HG03135 (cell line): ENCODE measurements around the gene PRXL2A.

Source experiments
- ATAC-seq: cut with Tn5 transposase; IDR thresholded peaks from one replicate; pipeline ENCODE4 v1.9.1; 2021; ENCODE audit warnings: mild to moderate bottlenecking, moderate library complexity; ENCODE audit not compliant: unreplicated experiment

Gene PRXL2A

GRCh38 chr10:80443531-80443974 lies 35.2 kb downstream of the PRXL2A start:
- ATAC-seq, result no peak

GRCh38 chr10:80444124-80444523 lies 35.8 kb downstream of the PRXL2A start:
- ATAC-seq, result no peak

- ATAC-seq, result peak; percentile 83
Measured at GRCh38 chr10:80444646-80445319, 36.4 kb downstream of the PRXL2A start.

- ATAC-seq, result no peak
Measured at GRCh38 chr10:80447436-80448190, 39.3 kb downstream of the PRXL2A start.

- no peak for ATAC-seq
Measured at GRCh38 chr10:80448209-80448942, 40.0 kb downstream of the PRXL2A start.

GRCh38 chr10:80449520-80449919 lies 41.2 kb downstream of the PRXL2A start:
- ATAC-seq, result no peak

- no peak for ATAC-seq
Measured at GRCh38 chr10:80451132-80451531, 42.8 kb downstream of the PRXL2A start.

- ATAC-seq, result no peak
Measured at GRCh38 chr10:80452069-80452468, 43.7 kb downstream of the PRXL2A start.

GRCh38 chr10:80452640-80453039 lies 44.3 kb downstream of the PRXL2A start:
- no peak for ATAC-seq

- no peak for ATAC-seq
Measured at GRCh38 chr10:80453056-80453841, 44.9 kb downstream of the PRXL2A start.

GRCh38 chr10:80453842-80454512 lies 45.6 kb downstream of the PRXL2A start, which contains the start of gene TSPAN14:
Gene TSPAN14, plus strand, starts transcription at chr10:80454310. Its CDS starts 34,924 bp downstream, at chr10:80489234.
- peak; percentile 64 for ATAC-seq

- ATAC-seq, result peak; percentile 21
Measured at GRCh38 chr10:80454513-80455460, 46.4 kb downstream of the PRXL2A start.

- no peak for ATAC-seq
Measured at GRCh38 chr10:80455461-80456349, 47.4 kb downstream of the PRXL2A start.

- no peak for ATAC-seq
Measured at GRCh38 chr10:80457554-80458262, 49.4 kb downstream of the PRXL2A start.

- ATAC-seq, result no peak
Measured at GRCh38 chr10:80458263-80458625, 49.9 kb downstream of the PRXL2A start.

GRCh38 chr10:80458638-80459037 lies 50.3 kb downstream of the PRXL2A start:
- no peak for ATAC-seq

- peak; percentile 43 for ATAC-seq
Measured at GRCh38 chr10:80459047-80459865, 50.9 kb downstream of the PRXL2A start.
